ENCODE results near the gene FOXRED1.

DNA sequence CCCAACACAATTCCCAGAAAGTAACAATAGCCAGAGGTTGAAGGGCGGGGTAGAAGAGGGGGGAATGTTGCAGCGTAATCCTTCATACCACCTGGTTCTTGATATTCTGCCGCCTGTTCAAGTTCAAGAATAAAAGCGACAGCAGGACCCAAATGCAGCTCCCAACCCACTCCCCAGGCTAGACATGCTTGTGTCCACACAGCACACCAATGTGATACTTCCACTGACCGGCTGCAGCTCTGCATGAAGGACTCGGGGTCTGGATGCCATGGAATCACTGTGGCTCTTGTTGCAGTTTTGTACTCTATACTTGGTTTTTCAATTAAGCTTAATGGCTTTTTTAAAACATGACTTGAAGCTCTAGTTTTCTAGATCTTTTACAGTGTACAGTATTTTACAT lies 6.7 kb upstream of the FOXRED1 start:
- no peak for TF ChIP-seq GATA2 (IDR thresholded peaks at IDR 0.05; ENCODE audit: low read depth, low read length)
- no peak for TF ChIP-seq GATA3 (IDR thresholded peaks at IDR 0.05; ENCODE audit: low read depth, low read length)

Data from SH-SY5Y (cell line).